HG02642 (cell line): ENCODE results near the gene HADH.
"Not testable (repeated sequence)": the region's sequence is repeated elsewhere in the genome, so short reads cannot be mapped to it uniquely, and the experiment has no call there.

Experiments used
- ATAC-seq: cut with Tn5 transposase; IDR thresholded peaks from one replicate; pipeline ENCODE4 v1.9.1; 2021; ENCODE audit warnings: mild to moderate bottlenecking; ENCODE audit not compliant: unreplicated experiment, poor library complexity

HADH gene

DNA sequence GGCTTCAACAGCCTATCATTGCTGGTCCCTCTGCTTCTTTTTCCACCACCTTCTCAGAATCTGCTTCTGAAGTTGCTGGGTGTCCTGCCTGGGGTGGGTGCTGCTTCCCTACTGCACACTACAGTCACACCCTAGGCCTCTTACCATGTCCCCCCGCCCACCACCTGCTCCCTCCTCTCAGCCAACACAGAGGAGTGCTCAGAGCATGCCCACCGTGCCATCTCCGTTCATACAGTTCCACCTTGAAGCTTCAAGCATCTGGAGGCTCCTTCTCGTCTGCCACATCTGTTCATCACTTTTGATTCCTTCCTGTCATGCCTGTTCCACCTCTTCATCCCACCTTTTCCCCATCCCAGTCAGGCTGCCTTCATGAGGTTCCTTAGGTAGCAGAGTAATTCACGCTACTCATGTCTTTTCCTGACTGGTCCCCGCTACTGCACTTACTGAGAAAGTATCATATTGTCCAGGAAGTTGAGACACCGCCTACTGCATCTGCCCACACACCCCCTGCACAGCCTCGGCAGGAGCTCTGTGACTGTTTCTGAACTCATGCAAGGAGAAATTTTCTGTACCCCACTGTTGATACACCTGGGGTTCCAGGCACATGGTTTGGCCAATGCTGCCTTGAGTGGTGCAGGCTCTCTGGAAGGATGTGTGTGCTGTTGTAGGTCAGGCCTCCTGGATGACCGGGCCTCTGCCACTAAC, 39.5 kb downstream of the HADH start:
- ATAC-seq: no peak

DNA sequence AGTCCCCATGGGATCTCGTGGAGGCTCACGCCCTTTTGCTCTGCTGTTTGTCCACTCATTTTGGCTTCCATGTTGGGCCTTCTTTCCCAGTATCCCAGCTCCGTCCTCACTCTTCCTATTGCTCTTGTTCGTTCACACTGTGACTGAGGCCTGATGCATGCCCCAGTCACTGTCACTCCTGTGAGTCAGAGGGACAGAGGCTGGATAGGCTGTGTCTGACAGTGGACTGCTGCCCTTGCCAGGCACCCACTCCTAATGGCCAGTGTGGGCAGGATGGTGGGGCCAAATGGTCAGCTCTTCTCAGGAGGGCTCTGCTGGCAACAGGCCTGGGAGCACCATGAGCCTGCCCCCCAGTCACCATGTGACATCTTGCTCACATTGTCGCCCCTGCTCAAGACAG, 40.0 kb downstream of the HADH start:
- no peak for ATAC-seq

DNA sequence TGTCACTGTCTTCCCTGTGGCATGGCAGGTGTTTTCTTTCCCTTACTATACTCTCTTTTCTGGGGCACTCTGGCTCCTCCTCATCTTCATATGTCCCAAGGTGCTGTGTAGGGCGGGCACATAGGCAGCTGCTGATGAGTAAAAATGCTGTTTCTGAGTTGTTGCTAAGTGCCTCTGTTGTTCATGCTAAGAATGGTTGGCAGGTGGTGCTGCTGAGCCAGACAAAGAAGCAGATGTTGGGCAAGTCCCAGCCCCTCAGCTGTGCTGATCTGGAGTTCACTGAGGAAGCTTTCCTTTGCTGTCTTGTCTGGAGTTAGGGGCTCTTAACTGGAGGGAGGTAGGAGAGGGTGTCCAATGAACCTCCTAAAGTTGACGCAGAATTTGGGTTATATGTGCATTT, 40.6 kb downstream of the HADH start:
- peak; percentile 95 for ATAC-seq

DNA sequence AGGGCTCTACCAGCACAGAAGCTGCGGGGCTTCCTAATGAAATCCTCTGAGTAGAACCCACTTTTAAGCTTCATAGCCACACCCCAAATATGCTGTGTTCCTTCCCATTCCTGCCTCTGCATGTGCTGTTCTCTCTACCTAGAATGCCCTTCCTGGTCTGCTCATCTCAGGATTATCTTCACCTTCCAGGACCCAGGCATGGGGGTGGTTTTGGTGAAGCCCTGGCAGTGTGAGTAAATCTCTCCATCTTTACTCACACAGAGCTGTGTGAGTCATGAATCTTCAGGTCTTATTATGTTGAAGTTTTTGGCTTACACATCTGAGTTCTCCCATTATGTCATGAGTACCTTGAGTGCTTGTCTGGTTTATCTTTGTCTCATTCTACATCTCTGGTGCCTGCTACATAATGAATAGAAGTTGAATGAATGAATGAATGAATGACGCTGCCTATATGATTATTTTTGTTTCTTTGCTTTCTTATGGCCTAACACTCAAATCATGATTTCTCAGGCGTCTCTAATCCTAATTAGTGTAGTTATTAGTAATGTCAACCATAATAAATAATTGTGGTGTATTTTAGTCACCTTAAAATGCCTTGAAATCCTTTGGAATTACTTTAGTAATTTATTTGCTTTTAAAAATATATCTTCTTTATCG, 41.9 kb downstream of the HADH start:
- no peak for ATAC-seq

DNA sequence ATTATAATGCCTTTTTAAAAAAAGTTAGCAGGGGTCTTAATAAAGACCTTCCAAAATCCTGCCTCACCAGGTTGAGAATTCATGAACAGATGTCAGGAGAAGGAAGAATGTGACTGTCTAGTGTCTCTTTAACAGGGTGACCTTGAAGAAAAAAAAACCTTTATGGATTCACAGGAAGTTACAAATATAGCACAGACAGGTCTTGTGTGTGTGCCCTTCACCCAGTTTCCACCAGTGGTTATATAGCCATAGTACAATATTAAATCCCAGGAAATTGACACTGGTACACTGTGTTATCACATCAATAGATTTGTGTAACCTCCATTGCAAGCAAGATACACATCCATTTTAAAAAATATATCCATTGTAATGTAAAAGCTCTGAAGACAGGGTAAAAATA, 43.7 kb downstream of the HADH start:
- ATAC-seq: no peak

DNA sequence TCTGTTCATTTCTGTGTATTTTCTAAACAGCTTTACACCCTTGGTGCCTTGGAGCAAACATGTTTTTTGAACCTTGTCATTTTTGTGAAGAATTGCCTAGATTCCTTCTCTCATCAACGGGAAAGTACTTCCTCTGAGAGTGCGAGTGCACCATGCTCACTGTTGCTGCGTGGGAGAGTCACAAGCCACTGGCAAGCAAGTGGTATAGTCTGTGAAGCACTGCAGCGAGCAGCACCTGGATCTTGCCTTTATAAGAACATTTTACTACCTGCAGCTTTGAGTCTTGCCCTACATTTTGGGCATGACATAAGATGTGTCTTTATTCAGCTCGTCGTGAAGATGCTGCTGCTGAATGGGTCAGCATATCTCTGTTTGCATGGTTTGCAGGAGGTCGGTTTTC, 44.9 kb downstream of the HADH start:
- ATAC-seq: no peak

DNA sequence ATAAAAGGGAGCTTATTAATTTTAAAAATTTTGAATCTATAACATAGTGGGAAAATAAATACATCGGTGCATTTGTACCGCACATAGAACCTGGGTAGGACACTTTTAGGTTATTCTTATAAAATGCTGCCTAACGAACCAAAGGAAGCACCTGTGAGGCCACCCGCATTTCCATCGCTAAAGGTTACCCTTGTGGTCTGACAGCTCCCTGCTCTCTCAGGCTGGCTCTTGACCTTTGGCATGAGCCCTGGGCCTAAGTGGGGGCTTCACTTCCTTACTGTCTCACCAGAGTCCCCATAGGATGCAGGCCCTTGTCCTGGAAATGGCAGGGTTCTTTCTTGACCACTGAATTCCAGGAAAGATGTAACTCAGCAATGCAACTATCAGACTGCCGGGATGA, 46.0 kb downstream of the HADH start:
- ATAC-seq: peak; percentile 28

DNA sequence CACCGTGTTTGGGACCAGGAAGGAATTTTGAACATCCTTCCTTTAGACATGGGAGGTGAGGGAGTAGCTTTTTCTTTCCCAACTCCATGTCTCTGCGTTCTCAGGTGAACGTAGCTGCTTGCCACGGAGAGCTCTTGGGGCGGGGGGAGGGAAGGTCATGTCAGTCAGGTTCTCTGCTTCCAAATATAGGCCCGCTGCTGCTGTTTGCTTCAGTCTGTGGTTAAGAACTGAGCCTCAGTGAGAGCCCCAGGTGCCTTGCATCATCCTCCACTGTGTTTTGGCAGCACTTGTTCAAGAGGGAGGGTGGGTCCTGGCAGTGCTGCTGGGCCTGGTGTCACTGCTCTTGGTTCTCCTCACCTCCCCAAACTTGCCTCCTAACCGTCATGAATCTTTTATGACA, 46.5 kb downstream of the HADH start:
- peak; percentile 98 for ATAC-seq

DNA sequence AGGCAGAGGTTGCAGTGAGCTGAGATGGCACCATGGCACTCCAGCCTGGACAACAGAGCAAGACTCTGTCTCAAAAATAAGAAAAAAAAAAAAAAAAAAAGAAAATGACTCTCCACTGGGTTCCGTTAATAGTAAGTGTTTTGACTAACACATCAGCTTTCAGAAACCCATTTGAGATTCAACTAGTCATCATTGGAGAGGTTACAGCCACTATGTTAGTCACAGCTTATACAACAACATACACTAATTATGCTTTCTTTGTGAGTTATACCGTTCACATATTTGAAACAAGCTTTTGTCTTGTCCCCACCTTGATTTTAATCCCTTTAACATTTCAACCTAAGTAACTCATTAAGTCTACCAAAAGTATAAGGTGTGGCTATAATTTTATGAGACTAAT, 48.2 kb downstream of the HADH start:
- no peak for ATAC-seq

DNA sequence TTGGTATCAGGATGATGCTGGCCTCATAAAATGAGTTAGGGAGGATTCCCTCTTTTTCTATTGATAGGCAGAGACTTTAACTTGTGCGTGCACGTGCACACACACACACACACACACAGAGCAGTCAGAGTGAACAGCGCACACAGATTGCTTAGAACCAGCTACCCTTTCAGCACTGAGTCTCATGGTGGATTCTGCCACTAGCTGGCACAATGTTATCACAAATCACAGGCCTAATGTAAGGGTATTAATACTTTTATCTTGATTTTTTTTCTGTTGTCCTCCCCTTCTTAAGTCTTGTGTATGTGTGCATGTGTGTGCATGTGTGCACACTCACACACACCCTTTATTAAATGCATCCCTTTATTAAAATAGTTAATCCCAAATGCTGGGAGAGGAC, 53.2 kb downstream of the HADH start:
- ATAC-seq: no peak

DNA sequence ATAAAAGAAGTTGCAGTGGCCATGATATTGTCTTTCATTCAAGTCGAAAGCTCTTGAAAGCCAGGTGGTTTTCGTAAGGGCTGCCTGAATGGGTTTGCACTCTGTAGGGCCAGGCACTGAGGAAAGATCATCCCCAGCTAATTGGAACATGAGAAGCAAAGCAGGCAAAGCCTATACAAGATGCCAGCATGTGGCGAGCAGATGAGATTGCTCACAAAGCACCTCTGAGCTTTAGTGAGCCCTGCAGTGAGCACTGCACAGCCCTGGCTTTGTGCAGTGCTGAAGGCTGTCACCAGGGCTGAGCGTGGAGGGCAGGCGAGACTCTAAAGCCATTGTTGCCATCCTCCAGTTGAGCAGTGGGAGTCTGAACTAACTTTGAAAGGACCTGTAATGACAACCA, 53.8 kb downstream of the HADH start:
- ATAC-seq: no peak

DNA sequence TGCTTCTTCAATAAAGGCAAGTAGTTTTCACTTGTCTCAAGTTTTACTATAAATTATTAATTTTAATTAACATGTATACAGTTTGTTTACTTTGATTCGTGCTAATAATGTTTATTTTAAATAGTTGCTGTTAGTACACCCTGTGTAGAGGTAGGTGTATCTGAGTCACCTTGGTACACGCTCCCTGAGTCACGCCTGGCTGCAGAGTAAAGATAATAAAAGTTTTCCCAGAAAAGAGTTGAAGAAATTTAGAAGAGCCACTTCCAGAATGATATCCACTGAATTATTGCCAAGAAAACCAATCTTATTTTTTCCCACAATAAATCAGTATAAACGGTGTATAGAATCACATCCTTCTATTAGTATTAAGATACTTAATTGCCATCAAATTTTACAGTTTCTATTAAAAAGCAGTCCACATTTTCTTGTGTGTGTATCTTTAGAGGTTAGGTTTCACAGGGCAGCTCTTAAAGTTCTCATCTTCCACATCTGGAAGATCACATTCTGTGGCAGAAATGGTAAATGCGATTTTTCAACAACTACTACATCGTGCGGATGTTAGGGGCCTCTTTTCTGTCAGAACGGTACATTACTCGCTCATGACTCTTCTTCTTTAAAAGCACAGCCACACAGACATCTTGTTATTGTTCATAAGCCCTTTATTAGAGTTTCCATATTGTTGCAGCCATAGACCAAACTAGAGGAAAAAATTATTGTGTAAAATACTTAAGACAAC, 55.4 kb downstream of the HADH start:
- no peak for ATAC-seq

DNA sequence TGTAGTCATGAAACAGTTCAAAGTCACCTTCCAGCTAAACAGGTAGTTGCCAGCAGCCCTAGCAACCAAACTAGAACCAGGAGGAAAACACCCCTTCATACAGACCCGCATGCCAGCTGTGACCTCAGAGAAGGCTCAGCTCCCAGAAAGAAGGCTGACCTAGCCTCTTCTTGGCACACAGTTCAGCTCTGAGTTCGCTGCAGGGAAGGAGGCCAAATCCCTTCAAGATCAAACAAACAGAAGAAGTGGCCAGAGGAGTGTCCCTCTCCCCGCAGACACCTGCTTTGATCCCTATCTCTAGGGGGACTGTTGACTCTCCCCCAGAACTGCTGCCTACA, 56.0 kb downstream of the HADH start:
- ATAC-seq: no peak

DNA sequence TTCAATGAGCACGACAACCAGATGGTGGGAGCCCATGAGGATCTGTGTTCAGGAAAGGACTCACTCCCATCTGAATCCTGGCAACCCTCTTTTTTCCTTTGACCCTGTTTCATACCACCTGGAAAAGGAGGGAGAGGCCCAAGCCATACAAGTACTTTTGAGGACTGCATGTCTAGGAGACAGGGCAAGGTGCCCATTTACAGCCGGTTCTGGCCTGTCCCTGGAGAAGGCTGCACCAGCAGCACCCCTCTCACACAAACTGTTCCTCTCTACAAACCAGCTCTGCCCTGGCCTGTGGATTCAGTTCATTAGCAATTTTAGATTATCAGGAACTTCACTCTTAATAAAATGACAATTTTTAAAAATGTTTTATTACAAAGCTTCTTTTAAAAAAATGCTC, 57.5 kb downstream of the HADH start:
- ATAC-seq: no peak

DNA sequence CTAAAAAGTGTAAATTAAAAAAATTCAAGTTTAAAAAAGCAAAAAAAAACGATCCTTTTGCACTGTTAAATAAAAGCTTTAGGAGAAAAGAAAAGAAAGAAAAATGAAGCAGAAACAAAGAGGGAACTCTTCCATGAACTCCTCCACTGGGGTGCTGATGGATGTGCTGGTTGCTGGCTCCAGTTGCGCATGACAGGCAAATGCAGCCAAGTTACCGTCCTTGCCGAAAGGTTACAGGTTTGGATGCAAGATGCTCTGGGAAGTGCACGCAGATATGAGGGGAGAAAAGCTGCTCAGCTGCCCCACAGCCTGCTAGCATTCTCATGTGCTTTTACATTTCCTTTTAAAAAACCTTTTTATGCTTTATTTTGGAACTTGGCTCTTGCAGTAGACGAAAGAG, 58.5 kb downstream of the HADH start:
- ATAC-seq: no peak

DNA sequence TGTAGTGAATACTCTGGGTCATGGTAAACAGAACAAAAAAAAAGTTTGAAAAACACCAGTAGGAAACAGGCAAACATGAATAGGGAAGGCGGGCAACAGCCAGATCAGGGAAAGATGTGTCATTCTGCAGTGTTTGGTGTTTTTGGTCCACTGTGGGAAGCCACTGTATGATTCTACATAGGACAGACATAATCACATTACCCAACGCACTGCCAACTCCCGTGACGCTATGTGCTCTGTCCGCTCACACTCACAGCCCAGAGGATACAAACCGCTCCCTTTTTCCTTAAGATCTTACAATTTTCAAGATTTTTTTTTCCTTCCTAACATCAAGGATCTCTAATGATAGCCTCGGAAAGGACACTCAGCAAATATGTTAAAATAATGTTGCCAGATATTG, 59.3 kb downstream of the HADH start:
- ATAC-seq: no peak

DNA sequence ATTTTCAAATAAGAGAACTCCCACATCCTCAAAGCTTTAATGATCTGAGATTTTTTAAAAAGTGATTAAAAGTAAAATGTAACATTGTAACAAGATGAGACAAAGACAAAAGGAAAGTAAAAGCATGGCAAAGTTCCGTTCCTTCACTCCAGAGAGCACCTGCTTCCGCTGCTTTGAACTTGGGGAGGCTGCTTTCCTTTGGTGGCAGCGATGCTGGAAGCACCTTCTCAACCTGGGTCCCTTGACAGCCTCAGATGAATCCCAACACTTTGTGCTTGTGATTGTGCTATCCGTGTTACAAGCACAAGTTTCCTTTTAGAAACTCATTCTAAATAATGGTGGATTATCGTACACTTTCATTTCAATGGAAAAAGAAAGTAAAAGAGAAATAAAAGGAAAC, 59.7 kb downstream of the HADH start:
- ATAC-seq: no peak

DNA sequence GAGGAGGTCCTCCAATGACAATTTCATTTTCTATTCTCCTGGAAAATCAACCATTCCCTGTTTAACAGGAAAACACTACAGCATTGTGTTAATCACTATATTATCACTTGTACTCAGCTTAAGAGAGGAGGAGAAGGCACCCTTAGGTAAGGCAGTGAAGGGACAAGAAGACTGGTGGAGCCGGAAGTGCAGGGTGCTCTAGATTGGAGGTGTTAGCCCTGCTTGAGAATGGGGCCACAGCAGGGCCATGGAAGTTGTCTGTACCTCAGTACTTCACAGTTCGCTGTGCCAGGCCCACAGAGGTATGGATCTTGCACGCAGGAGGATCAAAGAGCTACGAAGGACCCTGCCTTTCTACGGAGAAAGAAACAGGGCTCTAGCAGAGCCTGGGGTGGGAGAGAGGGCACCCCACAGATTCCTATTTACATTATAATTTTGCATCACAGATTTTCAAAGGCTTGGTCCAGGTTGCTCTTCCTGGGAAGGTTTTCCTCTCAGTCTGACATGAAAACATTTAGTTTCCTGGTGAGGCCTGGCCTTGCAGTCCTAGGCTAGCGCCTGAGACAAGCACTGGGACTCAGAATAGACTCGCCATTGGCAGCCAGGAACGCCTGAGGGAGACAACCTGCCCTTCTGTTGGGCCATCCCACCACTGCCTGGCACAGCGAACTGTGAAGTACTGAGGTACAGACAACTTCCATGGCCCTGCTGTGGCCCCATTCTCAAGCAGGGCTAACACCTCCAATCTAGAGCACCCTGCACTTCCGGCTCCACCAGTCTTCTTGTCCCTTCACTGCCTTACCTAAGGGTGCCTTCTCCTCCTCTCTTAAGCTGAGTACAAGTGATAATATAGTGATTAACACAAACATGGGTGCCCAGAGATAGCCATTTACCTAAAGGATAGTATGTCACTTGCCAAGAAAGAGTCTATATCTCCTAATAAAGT, 60.8 kb downstream of the HADH start:
- ATAC-seq: not testable (repeated sequence)

DNA sequence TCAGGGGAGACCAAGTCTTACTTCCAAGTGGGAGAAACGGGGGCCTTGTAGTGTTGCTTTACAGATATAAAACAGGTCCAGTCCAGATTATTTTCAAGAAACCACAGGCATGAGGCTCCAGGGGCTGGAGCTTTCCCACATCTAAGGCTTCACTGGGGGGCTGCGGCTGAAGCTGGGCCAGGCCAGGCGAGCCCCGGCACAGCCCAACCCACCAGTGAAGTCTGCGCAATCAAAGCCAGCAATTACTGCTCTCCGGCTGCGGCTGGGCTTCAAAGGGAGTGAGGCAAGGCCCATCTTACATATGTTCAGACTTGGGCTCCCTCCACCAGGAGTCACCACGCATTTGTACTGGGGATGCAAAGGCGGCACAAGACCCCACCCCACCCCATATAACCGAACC, 61.7 kb downstream of the HADH start:
- ATAC-seq: no peak

DNA sequence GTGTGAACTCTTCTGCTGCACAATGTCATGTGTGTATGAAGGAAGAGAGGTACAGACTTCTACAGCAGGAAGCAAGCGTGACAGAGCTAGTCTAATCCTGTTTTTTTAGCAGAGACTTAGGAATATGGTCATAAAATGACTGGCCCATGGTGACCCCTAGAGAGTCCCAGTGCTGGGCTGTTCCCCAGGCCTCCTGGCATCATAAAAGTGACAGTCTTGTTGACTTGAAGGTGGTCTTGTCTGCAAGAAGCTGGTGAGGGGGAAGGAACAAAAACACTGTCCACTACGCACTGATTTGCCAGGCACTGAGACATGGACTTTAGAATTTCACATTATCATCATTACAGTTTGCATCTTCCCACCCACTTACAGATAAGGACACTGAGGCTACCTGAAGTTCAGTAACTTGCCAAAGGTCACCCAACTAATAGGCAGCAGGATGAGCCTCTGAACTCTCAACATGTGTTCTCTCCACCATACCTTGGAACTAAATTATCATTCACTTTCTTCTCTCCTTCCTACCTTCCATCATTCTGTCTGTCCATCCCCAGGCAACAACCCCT, 63.0 kb downstream of the HADH start:
- no peak for ATAC-seq
